Stimulated activated CD8-positive, alpha-beta memory T cell treated with anti-CD3 and anti-CD28 coated beads, Interleukin-12 subunit alpha, Interleukin-12 subunit beta, amount 100 ng/mL, for 1 hour (primary cell): ENCODE data around the gene UNK.
"Not testable (repeated sequence)": the region's sequence is repeated elsewhere in the genome, so short reads cannot be mapped to it uniquely, and the experiment has no call there.

Source experiments
- DNase-seq: peaks from one replicate; pipeline ENCODE4 v3.0.0-alpha.2; 2020; ENCODE audit warnings: low read depth

The UNK gene

DNA sequence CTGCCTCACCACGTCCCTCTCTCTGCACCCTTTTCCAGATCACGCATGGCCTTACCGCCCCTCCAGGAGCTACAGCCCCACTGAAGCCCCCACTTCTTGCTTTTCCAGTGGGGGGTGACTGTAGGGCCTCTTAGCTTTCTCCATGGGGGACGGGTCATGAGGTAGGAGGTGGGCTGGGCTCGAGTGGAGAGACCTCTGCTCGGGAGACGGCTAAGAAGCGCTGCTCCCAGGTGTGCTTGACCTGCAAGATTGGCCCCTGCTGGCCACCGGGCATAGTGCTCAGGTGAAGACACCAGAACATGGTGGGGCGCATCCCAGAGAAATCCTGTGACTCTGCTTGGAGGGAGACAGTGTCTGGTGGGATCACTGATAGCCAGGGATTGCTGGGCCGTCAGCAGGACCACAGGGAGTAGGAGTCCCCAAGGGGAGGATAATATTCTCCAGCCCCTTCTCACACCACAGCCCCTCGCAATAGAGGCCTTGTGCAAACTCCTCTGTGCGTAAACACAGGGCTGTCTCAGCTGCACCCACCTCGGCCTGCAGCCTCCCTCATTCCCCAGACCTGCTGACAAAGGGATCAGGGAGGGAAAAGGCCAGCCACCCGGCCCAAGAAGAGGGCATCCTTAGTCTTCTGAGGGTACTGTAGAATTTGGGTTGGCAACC is 10.7 kb upstream of the UNK start:
- no peak for DNase-seq

DNA sequence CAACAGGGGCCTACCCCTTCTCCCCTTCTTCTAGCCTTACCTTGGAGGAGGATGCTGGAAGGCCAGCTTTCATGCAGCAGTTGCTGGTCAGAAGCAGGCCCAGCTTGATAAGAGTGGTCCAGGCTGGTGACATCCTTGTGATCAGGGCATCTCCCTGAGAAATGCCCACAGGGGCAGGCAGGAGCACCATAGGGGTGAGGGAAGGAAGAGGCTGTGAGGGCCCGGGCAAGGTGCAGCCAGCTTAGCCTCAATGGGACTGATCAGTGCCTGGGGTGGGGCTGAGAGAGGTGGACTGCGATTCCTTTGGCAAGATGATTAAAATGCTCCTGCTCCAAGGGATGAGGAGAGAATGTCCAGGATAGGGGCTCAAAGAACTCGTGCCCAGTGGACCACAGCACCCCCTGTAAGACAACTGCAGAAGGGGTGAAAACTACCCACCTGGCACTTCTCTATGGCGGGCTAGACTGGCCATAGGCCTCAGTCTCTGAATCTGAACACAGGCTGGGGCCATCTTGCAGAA is 10.1 kb upstream of the UNK start:
- no peak for DNase-seq

DNA sequence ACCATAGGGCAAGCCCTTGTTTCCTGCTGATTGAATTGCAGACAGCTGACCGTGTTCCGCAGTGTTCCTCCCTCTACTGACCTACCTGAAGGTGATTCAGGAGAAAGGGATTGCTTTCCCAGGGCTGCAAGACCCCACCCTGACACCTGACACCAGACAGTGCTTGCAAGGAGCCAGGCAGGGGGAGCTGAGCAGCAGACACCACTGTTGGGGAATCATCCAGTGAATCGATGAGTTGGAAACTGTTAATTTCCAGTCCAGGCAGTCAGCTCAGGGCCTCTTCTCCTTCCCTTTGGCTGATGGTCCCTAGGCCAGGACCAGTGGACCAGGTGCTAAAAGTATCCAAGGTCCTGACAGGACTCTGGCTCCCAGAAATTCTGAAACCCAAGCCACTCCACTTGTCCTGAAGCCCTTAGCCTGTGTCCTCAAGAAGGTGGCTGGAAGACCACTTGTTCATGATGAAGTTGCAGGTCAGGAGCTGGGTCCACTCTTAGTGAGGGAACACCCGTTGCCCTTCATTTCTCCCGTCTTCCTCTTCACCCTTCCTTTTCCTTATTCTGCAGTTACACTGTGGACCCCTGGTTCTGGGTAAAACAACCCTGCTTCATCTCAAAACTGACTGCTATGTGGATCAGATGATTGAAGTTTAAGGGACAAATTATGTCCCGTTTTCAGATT is 9.5 kb upstream of the UNK start:
- DNase-seq: no peak

DNA sequence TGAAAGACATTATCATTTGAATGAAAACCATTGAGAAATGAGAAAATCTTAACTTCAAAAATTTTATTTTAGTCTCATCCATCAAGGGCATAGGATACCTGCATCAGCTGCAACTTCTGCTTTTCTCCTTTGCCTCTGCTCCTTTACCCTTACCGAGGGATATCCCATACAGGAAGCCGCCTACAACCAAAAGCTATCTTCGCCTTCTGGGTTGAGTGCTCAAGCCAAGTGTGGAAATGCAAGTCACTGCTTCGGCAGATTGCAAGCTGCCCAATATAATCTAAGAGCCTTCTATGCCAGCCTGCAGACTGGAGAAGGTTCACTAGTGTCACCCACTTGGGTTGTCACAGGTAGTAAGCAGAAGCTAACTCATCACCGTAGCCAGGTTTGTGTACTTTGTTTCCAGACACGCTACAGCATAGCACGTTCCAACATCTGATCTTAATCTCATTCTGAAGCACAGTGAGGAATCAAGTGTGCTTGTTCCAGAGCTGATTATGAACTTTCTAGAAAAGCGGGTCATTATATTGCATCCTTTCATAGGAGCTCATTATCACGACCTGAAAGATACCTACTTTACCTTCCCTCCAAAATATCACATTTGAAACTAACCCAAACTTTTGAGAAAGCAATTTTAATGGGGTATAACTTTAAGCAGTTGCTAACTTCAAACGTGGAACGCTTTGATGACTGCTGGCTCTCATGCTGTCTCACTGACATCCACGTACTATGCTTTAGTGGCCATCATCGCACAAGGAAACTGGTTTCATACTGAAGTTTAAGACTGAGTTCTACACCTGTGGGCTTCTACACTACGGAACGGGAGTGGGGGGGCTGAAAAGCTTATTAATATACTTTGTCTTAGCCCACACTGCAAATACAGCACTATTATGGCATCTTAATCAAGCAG is 8.0 kb upstream of the UNK start:
- DNase-seq: no peak

DNA sequence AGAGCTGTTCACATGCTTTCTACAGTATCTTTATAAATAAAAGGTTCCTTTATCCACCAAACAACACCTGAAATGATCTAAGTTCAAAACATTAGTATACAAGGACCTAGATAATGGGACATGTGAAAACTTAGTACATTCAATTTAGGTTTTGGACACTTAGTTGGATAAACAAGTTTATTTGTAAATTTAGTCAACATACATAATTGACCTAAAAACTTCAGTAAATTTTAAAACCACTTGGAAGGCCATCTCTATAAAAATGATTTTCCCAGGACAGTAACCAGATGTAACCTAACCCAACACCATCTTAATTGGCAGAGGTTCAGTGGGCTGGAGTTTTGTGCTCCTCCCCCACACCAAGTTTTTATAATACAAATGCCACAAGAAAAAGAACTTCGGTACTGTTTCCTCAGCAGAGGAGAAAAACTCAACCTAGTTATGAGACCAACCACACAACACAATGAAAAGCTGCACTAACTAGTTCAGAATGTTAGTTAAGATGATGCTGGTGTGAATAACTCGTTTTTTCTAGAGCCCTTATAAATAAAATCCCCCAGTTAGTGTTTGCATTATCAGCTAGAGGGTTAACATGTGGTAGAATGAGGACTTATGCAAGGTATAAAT is 7.2 kb upstream of the UNK start:
- no peak for DNase-seq

DNA sequence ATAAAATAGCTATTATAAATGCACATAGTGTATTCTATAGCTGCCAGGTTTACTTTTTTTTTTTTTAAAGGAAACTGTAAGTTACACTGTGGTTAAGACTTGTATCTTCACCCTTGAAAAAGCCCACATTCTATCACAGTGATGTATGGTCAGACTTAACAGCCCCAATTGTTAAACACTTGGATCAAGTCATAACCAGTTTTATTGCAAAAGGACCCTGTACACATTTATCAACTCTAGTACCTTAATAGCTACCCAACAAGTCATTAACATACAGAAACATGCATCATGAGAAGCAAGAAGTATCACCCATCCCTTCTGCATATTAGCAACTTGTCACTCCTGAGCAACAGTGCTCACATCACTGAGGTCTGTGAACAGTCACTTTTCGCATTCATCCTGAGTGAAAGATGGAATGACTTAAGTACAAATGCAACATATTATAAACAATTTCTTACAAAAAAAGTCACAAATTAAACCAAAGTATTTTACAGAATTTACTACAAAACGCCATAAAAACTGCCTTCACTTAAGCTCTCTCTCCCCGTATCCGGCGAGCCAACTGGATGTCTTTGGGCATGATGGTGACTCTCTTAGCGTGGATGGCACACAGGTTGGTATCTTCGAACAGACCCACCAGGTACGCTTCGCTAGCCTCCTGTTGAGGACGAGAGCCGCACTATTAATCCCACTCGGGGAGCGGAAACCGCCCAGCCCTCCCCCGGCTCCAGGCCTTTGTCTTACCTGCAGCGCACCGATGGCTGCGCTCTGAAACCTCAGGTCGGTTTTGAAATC is 6.3 kb upstream of the UNK start:
- not testable (repeated sequence) for DNase-seq

DNA sequence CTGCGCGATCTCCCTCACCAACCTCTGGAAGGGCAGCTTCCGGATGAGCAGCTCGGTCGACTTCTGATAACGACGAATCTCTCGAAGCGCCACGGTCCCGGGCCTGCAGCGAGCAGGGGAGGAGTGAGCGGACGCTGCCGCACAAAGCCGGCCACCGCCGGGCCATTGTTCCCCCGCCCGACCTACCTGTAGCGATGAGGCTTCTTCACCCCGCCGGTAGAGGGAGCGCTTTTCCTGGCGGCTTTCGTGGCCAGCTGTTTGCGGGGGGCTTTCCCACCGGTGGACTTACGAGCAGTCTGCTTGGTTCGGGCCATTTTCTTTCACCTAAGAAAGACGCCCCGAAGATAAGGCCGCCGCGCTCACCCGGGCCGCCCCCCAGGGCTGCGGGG is 5.8 kb upstream of the UNK start:
- no peak for DNase-seq

DNA sequence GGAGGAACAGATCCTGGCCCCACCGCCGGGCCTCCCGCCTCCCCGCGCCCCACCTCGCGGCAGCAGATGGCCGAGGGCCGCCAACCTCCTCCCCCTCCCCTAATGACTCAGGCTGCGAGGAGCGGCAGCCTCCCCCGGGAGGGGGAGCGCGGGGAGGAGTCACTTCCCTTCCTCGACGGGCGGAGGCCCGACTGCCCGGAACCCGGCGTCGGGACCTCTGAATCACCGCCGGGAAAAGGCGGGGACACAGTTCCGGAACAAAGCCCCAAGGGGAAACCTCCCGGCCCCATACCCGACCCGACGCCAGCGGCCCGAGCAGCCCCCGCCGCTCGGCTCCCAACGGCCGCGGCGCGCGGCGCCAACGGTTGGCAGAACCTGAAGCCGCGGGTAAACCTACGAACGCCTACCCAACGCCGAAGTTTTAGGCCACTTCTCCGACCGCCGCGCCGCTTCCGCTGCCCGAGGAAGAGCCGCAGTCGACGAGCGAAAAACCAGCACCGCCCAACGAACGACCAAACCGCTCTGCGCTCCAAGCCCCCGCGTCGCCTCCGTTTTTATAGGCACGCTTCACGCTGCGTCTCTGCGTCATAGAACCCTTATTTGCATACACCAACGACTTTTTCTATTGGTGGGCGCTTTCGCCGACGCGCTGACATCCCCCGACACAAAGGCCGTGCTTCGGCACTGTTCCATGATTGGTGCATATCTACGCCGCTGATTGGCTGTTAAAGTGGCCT is 5.2 kb upstream of the UNK start:
- peak; percentile 90 for DNase-seq

DNA sequence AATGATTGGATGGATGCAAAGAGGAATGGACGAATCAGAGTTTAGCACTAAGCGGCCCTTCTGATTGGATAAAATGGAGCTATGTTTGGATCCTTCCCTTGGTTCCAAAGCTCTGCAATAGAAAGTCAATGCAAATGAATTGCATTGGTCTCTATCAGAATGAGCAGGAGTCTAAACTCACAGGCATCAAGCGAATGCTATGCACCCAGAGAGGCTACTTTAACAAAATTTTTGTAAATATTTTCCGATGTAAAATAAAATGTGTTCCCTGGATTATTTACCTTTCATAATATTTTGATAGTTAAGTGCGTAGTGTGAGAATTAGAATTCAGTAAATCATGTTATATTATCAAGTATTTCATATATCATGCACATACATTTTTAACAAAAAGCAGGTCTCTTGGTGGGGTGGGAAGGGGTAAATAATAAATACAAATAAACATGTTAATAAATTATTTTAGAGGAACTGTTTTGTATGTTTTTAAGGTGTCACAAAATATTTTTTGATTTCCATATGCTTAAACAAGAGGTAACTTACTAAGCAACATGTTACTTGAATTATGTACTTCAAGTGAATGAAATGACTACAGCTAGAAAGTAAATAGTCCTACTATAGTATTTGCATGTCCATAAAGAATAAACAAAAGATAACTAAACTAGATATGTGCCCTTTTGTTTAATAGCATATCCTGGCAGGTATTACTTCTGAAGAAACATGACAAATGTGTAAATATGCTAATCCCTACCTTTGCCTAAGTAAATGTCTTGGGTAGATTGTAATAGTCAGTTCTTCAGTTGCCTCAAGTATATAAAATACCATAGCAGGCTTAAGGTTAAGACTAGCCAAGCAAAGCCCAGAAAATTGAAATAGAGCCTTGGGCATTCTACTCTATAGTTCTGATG is 4.4 kb upstream of the UNK start:
- DNase-seq: no peak

DNA sequence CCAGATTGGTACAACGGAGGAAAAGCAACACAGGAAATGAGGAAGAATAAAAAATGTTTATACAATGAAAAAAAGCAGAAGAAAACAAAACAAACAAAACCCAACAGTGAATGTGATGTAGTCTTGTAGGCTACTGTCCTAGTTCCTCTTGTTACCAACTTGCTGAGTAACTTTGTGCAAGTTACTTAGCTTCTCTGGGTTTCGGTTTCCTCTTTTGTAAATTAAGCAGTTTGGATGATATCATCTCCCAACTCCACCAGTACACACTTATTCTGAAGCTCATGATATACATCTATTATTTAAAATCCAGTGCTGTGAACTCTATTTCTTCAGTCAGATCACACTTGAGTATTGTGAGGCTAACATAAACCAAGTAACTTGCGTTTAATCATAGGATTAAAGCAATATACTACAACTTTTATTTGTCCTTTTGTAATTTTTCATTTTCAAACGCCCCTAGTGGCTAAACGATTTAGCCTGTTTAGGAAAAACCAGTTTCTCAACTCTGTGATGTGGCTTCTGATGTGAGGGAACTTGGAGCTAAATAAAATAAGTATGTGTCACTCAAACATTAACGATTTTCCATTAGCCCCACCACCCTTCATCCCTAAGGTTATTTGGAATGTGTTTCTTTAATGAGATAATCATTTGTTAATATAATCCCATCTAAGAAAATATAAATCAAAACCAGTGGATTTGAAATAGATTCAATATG is 1.4 kb upstream of the UNK start:
- no peak for DNase-seq

DNA sequence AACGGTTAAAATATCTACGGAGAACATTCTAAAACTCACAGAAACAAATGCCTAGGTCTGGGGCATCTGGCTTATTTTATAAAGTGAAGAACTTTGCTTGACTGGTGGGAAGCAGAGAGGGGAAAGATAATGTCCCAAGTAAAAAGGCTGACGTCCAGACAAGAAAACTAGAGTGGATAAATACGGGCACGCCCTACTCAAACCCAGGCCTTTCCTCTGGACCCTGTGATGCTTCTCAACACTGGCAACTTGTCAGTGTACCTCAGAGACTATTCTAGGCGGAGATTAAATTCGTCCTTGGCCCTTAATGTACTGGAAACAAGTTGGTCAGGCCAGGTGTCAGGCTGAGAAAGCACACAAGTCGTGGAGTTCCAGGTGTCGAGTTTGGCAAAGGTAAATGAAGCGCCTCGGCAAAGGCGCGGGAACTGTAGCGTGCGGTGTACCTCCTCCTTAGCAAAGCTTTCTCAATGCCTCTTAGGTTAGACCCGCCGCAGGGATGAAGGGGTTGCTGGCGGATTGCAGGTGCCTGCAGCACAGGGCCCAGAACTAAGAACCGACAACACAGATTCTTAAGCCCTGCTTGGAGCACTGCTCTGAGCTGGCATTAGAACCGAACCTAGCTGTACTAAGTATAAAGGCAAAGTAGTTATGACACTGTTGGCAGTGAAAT is 668 bp upstream of the UNK start:
- no peak for DNase-seq

DNA sequence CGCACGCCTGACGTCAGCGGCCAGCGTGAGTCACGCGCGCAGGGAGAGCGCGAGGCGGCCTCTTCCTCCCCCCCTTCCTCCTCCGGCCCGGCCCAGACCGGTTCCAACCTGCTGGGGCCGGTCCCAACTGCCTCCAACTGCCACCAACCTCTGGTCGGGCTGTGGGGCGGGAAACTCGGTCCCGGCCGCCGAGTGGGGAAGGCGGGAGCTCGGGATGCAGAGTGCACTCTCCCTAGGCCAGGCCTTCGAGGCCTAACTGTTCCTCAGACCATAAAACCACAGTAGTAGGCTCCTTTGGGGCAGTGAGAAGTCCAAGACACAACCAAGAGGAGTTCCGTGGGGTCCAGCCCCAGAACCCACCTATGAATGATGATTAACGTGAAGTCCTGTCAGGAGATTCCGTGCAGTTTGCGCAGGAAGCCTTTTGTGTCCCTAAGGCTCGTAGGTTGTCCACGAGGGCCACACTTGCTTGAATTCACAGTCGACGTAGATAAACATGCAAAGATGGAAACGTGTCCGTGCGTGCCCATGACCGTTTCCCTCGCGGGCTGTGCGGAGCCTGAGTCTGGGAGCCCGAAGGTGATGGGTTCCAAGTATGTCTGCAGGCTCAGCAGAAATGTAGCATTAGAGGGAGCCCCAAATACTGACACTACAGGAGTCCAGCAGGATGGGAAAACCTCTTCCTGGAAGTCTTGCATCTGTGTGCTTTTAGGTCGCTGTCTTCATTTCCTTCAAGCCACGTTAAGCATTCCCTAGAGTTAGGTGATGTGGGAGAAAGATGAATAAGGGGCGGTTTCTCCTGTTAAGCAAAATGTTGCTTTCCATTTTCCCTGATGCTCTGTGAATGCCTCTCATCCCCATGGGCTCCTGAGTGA is 647 bp downstream of the UNK start:
- DNase-seq: peak; percentile 71

DNA sequence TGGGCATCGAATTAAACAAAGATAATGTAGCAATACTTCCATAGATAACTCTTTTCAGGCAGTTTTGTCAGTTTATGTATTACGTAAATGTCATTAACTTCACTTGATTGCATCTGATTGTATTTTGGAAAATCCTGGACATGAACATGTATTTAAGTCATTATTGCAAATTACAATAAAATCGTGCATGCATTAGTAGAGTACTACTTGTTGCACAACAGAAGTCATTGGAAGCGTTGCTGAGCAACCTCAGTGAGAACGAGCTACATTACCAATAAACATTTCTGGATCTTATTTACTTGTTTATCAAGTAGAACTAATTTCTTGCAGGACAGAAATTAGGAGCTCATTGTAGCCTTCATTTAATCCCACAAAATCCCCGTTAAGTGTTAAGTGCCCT is 6.6 kb downstream of the UNK start:
- DNase-seq: no peak

DNA sequence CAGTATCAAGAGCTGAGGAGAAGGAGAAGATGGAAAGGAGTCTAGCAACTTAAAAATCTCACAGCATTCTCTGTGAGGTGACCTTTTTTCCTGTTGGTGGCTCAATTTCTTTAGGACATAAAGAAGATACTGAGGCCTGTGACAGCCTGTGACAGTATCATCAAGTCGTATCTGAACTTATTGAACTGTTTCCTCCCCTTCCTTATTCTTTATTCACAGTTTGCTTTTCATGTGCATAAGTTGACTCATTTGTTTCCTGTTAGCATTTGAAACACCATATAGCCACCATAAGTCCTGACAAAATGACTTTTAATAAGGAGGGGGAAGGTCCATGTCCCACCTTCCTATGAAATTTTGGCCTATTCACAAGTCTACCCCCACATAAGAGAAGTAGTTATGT is 8.9 kb downstream of the UNK start:
- DNase-seq: no peak

DNA sequence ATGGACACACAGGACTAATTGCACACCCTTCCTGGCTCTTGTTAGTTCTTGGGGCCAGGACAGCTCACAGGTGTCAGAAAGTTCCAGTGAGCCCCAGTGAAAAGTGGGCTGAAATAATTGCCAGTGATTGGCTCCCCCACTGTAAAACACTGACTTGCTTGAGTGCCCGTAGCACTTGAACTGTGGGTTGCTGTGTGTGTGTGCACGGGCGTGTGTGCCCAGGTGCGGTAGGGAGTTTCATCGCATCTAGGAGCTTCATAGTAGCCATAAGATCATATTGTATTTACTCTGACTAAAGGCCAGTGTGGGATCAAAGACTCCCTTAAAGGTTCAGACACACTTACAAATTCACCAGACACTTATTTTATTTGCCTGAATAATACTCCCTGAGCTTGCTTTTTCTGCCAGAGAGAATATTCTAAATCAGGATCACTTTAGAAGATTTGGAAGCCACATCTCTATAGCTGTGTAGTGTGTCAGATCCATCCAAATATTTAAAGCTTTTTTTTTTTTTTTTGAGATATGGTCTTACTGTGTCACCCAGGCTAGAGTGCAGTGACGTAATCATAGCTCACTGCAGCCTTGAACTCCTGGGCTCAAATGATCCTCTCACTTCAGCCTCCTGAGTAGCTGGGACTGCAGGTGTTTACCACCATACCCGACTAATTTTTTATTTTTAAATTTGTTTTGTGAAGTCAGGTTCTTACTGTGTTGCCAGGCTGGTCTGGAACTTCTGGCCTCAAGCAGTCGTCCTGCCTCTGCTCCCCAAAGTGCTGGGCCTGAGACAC is 11.4 kb downstream of the UNK start:
- DNase-seq: no peak

DNA sequence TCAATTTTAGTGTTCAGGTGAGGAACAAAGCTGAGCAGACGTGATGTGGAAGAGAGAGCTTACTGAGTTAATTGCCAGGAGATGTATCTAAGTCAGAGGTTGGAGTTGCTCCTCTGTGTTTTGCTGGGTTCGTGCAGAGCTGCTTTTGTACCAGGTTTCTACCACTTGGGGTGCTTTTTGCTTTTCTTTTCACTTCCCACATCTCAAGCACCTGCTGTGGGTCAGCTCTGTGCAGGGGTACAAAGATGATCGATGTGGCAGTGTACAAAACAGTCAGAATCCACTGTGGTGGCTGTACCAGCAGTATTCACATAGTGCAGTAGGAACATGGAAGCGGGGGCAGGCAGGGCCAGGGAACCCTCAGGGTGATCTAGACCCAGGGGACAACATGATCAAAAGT is 14.8 kb downstream of the UNK start:
- no peak for DNase-seq

DNA sequence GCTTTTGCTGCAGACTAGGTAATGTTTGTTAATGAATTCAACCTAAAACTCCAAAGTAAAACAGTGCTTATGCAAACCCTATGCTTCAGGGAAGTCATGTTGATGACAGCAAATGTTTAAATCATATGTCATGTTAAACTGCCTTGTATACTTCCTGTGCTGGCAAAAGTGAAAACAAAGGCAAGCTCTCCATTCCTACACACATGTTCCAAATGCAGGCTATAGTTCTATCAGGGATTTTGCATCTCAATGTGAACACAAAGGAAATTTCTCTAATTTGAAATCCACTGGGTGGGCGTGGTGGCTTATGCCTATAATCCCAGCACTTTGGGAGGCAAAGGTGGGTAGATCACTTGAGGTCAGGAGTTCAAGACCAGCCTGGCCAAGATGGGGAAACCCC is 19.3 kb downstream of the UNK start:
- DNase-seq: no peak
